Retinal pigment epithelial cell (primary cell): Measurements from ENCODE around the gene PICK1.

Experiments used
- DNase-seq: peaks from one replicate; pipeline ENCODE4 v3.0.0-alpha.2; 2010; ENCODE audit warnings: low read depth
- H3K4me3 ChIP-seq: 2 replicates; pipeline ENCODE4 v1.5.1; 2011; ENCODE audit warnings: mild to moderate bottlenecking, low read length, control low read depth, moderate library complexity
- TF ChIP-seq, protein P1 (sequence below): conservative IDR thresholded peaks from 2 replicates; pipeline ENCODE4 v1.5.1; 2011; ENCODE audit warnings: low read depth, low read length, control low read depth, inconsistent platforms

Gene PICK1

DNA sequence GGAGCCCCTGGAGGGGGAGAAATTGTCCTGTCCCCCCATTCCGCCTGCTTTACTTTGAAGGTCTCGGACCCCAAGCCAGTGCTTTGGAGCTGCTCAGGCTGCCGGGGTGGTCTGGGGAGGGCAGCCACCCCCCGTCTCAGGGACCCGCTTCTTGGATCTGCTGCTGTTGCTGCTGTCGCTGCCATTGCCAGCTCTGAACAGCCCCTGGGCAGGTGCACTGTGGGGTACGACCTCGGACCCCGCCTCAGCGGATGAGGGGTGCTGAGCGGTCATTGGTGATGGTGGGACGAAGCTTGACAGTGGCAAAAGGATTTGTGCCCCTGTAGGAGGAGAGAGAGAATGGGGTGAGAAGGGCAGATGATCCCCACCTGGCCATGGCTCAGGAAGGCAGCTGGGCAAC, 27.9 kb downstream of the PICK1 start:
- no peak overlapping the region for H3K4me3 ChIP-seq
- no peak for DNase-seq
- TF ChIP-seq, protein P1, sequence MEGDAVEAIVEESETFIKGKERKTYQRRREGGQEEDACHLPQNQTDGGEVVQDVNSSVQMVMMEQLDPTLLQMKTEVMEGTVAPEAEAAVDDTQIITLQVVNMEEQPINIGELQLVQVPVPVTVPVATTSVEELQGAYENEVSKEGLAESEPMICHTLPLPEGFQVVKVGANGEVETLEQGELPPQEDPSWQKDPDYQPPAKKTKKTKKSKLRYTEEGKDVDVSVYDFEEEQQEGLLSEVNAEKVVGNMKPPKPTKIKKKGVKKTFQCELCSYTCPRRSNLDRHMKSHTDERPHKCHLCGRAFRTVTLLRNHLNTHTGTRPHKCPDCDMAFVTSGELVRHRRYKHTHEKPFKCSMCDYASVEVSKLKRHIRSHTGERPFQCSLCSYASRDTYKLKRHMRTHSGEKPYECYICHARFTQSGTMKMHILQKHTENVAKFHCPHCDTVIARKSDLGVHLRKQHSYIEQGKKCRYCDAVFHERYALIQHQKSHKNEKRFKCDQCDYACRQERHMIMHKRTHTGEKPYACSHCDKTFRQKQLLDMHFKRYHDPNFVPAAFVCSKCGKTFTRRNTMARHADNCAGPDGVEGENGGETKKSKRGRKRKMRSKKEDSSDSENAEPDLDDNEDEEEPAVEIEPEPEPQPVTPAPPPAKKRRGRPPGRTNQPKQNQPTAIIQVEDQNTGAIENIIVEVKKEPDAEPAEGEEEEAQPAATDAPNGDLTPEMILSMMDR = no peak

DNA sequence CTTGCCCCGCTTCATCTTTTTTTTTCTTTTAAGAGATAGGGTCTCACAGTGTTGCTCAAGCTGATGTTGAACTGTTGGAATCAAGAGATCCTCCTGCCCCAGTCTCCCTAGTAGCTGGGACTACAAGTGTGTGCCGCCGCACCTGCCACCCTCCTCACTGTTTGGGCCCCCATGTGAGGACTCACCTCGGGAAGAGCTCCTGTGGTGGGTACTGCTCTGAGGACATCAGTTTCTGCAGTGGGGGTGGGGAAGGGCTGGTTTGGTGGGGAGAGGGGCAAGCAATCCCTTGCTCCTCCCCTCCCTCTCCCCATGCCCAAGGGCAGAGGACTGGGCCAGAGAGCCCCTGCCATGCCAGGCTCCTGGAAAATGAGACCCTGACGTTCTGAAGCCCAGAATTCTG, 28.3 kb downstream of the PICK1 start:
- TF ChIP-seq, protein P1 = no peak
- no peak for DNase-seq

DNA sequence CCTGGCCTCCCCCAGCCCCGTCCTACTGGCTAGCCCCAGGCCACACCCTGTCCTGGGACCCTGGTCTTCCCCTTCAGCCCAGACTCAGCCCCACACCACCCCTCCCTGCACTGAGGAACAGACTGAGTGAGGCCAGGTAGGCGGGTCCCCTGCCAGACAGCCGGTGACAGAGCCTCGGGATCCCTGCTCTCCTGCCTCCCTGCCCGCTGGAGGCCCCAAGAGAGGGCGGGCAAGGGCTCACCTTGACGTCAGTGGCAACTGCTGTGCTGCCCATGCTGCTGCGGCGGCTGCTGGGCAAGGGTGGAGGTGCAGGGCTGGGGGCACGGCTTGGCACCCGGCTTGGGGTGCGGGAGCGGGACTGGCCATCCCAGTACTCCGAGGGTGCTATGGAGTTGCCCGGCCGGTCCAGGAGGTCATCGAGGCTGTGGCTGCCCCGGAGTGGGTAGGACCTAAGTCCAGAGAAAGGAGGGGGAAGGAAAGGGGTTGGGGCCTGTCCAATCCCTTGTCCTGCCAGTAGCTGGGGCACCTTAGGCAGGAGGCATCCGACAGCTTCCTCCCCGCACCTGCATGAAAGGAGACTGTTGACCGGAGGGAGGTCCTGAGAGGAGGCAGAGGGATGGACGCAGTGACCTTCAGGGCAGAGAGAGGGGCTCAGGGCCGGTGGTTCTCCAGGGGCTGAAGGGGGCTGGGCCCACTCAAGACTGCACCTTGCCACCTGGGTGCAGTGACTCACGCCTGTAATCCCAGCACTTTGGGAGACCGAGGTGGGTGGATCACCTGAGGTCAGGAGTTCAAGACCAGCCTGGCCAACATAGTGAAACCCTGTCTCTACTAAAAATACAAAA, 29.0 kb downstream of the PICK1 start:
- TF ChIP-seq, protein P1 = no peak
- no peak overlapping the region for H3K4me3 ChIP-seq
- DNase-seq = no peak

More for the DNA sequence above, 28.3 kb downstream of the PICK1 start:
- H3K4me3 ChIP-seq = no peak overlapping the region

DNA sequence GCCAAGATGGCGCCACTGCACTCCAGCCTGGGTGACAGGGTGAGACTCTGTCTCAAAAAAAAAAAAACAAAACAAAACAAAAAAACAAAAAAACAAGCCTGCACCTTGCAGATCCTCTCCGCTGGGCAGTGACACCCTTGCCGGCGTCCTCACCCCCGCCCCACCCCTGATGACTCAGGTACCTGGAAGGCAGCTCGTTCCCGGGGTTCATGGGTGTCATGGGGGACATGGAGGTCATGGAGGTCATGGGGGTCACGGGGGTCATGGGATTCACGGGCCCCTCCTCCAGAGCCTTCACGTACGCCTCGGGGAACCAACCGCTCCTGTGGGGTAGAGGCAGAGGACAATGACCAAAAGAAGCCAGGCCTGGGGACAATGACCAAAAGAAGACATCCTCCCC, 29.7 kb downstream of the PICK1 start:
- no peak overlapping the region for H3K4me3 ChIP-seq
- TF ChIP-seq, protein P1 = no peak
- no peak for DNase-seq

DNA sequence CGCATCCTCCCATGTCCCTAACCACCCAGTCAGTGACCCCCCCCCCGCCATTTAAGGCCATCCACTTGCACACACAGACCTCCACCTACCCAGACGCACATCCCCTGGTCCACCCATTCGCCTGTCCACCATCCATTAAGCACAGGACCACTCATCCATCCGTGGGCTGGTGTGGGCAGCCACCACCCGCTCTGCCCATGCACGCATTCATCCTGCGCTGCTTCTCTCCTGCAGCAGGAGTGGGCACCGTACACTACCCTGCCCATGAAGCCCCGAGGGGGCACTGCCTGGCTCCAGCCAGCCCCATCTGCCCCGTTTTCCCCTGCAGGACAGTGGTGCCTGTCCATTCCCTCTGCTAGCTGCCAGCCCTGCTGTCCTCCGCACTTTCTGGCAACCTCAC, 30.7 kb downstream of the PICK1 start:
- no peak overlapping the region for H3K4me3 ChIP-seq
- no peak for DNase-seq
- TF ChIP-seq, protein P1 = no peak

DNA sequence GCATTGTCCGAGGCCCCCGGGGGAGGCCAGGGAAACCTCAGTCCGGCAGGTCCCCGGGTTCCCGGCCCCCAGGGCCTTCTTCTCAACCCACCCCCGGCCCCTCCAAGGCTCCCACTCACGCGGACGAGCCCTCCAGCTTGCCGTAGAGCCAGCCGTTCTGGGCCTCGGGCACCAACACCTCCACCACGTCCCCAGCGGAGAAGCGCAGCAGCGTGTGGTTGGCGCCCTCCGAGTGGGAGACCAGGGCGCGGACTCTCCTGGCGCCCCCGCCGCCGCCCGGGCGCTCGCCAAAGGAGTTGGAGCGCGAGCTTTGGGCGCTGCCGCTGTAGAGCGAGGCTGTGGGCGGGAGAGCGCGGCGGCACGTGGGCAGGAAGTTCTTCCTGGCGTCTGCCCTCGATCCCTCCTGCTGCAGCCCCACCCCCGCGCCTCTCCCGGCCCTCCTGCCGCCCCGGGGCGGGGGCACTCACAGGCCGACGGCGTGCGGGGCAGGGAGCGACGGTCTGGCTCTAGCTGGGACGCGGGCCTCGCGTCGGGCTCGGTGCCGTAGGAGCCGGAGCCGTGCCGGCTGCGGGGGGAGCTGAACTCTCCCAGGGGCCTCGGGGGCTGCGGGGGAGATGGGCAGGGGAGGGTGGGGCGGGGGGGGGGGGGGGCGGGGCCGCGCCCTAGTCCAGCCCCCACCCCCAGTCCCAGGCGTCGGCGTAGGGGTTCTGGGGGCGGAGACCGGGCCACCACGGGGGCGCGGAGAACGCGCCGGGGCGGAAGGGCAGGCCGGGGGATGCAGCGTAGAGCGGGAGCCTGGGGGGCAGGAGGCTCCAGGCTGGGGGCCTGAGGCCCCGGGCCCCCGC, 31.6 kb downstream of the PICK1 start:
- H3K4me3 ChIP-seq = no peak overlapping the region
- no peak for DNase-seq
- TF ChIP-seq, protein P1 = no peak
